GM18508 (cell line): ENCODE results near the gene IL36G.
A peak's percentile ranks its signal among the peaks of the same experiment; 100 is the strongest.
"Not testable (repeated sequence)": the region's sequence is repeated elsewhere in the genome, so short reads cannot be mapped to it uniquely, and the experiment has no call there.

Source experiments
- ATAC-seq: cut with Tn5 transposase; IDR thresholded peaks from one replicate; pipeline ENCODE4 v1.9.1; 2021; ENCODE audit warnings: moderate number of reproducible peaks; ENCODE audit not compliant: insufficient read depth, unreplicated experiment

Gene IL36G

DNA sequence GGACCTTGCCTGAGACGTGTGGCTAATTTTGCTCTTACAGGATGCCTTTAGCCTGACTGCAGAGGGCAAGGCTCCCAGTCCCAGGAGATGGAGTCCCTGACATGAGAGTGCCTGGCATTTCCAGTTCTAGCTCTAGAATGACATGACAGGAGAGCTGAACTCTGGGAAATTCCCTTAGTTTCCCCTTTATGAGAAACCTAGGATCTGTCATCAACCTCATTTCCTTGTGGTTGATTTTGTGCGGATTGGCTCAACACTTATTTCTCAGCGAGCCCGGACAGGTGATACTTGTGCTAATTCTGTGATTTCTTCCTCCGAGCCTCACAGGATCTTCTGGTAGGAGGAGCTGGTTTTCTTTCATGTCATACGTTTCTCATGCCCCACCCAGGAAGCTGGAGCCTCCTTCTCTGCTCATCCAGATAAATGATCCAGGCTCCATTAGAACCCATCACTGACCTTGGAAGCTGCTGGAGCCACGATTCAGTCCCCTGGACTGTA is at the start of gene IL36G:
IL36G (plus strand) TSS at position 448 of the 498 bp plus-strand sequence. CDS start 633 bp downstream, outside the sequence.
- no peak for ATAC-seq

DNA sequence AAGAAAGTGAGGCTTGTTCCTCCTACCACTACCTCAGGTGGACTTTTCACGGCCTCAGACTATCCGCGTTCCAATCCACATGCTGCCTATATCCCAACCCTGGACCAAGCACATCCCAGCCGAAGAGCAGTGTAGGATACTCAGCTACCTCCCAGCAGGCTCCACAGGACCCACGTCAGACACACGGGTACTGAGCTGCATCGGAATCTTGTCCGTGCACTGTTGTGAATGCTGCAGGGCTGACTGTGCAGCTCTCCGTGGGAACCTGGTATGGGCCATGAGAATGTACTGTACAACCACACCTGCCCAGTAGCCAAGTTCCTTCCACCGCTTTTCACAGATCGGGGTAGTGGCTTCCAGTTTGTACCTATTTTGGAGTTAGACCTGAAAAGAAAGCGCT is 44.5 kb upstream of the IL36G start:
- ATAC-seq: no peak

DNA sequence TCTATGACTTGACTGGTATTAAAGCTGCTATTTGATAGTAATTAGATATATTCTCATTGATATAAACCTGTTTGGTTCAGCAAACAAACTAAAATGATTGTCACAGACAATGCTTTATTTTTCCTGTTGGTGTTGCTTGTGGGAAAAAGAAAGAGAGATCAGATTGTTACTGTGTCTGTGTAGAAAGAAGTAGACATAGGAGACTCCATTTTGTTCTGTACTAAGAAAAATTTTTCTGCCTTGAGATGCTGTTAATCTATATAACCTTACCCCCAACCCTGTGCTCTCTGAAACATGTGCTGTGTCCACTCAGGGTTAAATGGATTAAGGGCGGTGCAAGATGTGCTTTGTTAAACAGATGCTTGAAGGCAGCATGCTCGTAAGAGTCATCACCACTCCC is 43.7 kb upstream of the IL36G start:
- ATAC-seq: not testable (repeated sequence)

DNA sequence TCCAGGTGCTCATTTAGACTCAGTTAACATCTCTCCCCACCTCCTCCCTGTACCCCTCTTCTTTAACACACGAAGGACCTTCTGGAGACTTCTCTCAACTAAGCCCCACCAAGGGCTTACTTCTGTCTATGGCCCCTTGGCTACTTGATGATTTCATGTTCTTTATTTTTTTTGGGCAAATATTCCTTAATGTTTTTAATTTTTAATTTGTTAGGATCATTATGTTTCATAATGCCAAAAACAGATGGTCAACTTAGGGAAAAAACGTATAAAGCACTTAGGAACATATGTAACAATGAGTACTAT is 40.9 kb upstream of the IL36G start:
- no peak for ATAC-seq

DNA sequence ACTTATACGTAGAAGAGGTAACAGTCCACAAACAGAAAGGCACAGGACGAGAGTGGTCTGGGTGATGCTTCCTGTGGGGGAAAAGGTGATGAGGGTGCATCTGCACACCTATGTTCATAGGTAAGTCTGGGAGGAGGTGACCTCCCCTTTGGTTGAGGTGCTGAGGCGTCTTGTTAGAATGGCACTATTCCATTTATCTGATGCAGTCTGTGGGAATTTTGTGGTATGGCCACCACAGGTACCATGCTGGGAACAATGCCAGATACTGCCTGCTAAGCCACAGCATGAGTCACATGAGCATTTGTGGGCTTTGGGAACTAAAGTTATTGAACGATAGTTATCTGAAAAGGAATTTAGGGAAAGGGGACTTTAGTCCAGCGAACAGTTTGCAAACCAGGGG is 38.9 kb upstream of the IL36G start:
- no peak for ATAC-seq

DNA sequence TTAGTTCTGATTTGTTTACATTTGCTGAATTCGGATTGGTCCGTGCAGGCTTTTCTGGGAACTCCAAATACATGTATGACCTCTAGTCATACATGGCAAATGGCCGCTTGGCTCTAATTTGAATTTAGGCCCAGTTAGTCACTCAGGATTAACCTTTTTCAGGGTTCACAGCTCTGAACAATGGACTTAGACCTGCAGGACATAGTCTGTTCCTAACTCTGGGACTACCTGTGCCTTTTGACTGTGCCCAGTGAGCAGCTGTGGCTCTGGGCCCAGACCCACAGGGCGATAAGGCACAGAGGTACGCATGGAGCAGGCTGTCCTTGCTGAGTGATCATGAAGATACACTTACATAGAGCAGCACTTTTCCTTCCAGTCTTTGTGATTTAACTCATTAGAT is 38.4 kb upstream of the IL36G start:
- ATAC-seq: no peak

DNA sequence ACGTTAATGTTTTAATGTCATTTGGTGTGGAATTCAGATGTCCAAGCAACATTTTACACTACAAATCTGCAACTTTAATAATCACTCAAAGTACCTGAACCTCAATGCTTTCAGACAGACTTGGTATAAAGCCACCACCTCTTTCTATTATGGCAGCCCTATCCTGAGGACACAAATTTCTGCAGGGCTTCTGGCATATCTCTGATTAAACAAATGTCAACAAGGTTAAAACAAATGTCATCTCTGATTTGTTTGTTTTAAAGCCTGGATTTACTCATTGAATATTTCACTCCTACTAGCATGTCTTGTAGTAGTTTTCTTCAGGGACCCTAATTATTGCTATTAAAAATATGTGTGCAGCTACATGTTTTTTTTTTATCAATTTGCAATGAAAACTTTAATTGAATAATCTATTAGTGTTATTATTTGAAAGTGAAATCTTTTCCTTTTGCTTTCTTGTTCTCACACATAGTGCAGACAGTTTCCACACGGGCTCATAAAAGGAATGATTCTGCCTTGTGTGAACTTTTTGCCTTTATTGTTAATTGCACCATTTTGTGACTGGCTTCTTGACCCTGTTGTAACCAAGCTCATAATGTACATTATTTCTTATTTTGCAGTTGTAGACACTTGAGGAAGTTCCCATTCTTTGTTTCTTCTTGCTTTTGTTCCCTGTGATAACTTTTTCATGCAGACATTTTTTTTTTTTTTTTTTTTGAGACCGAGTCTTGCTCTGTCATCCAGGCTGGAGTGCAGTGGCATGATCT is 36.8 kb upstream of the IL36G start:
- ATAC-seq: no peak

DNA sequence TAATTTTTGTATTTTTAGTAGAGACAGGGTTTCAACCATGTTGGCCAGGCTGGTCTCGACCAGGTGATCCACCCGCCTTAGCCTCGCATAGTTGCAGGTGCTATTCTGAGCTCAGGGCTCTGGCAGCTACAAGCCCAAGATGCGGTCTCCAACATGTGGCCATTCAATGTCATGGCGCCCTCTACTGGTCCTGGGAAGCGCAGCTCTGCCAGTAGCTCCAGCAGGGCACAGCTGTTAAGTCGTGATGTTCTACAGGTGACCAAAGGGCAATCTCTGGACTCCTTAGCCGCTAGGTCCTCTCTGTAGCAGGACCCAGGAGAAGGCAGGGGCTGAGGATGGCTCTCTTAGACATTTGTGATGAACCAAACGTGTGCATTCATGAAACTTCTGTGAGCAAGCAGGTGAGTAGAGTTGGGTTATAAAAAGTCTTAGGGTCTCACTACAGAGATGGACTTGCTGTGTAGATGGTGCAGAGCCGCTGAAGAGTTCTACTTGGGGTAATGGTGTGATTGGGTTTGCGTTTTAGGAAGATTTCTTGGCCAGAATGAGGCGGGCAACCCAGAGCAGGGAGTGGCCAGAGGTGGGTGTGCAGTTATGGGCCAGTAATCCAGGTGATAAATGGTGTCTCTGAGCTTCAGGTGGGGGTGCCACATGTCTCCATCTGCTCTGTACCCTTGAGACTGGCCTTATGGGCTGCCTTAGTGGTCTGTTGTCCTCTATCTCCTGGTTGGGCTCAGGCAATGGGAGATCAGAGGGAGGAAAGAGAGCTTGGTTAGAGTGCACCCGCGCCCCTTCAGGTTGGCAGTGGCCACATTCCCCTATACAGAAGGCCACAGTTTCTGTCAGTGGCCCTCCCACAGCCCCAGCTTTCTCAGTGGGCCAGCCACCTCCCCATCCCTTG is 35.8 kb upstream of the IL36G start:
- ATAC-seq: peak; percentile 81

DNA sequence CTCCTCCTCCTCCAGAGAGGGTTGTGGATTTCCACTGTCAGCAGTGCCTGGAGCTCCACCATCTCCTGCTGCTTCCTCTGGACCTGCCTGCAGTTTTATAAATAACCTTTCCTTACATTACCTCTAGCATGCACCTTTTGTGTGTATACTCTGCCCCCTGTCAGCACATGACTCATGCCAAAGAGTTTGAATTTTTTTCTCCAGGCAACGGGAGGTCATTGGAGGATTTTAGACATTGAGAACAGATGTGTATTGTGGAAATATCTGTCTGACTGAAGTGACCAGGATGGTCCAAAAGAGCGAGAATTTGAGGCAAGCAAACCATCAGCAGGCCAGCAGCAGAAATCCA is 35.2 kb upstream of the IL36G start:
- ATAC-seq: no peak

DNA sequence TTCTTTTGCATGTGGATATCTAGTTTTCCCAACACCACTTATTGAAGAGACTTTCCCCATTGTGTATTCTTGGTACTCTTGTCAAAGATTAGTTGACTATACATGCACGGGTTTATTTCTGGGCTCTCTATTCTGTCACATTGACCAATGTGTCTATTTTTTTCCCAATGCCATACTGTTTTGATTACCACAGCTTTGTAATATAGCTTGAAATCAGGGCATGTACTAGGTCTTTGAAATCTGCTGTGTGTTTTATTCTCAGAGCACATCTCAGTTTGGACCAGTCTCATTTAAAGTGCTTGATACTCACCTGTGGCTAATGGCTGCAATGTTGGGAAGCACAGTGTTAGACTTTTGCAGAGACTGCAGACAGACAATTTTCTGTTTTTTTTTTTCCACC is 32.8 kb upstream of the IL36G start:
- no peak for ATAC-seq

DNA sequence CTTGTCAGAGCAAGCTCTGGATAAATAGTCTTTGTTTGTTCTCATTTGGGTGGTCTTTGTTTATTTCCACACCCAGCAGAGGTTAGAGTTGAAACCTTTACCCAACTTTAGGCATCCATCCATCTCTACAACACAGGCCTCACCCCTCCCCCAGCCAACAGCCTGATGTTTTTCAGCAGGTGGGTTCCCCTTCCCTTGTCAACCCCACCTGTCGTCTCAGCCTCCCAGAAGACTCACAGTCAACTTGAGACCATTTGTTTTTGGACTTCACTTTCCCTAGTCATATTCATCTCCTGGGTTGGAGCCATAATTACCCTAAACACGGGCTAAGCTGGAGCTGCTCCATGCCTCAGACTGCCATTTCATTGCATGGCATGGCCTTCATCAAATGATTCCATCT is 31.7 kb upstream of the IL36G start:
- no peak for ATAC-seq

DNA sequence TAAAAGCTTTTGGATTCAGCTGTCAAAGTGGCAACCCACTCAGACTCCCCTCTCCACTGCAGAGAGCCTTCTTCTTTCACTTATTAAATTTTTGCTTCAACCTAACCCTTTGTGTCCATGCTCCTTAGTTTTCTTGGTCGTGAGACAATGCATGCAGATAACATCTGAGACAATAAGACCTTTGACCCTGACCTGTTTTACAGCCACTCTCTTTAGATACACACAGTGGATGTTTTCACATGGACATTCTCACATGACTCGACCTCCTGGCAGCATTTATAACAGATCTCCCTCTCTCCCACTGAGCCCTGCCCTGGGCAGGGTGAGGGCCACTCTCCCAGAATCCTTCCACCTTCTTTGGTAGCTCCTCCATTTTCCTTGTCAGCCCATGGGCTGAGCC is 30.4 kb upstream of the IL36G start:
- ATAC-seq: no peak

DNA sequence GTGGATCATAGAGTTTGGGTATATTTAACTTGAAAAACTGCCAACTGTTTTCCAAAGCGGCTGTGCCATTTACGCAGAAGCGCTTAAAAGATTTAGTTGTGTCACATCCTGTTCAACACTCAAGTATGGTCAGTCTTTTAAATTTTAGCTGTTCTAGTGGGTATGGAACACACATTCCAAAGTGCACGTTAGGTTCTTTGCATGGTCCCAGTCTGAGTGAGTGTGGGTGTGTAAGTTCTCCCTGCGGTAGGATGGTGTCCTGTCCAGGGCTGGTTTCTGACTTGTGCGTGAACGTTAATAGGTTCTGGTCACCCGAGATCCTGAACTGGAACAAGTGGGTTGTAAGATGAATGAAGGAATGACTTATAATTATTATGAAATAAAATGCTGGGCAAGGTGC is 28.4 kb upstream of the IL36G start:
- no peak for ATAC-seq

DNA sequence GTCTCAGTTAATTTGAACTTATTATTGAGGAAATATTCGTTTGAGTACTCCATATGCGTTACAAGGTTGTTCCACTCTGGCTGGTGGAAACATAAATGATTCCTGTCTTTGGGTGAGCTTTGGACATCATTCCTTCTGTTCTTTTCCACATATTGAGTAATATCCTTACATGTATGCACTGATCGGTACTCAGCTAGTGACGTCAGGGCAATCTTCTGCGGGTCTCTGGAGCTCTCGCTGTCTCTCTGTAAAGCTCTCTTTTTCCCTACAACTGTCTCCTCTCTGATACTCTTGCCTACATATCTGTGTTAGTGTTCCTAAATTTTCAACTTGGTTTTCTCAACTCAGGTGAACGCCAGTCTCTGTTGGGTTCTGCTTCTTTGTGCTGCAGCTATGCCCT is 23.4 kb upstream of the IL36G start:
- ATAC-seq: no peak

DNA sequence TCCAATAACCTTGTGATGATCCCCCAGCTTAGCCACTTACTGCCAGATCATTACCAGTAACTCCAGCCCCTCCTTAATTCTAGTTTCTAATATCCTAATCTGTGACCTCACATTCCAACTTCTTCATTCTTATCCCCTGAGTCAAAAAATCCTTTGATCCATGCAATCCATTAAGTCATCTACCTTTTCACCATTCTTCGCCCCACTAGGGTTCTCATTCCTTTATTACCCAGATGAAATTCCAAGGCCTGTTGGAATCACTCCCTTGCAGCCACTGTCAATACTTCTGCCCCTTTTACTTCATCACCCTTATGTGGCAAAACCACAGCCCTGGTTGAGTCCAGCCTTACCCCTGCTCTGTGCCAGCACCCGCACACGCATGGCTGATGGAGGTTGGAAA is 20.3 kb upstream of the IL36G start:
- ATAC-seq: no peak

DNA sequence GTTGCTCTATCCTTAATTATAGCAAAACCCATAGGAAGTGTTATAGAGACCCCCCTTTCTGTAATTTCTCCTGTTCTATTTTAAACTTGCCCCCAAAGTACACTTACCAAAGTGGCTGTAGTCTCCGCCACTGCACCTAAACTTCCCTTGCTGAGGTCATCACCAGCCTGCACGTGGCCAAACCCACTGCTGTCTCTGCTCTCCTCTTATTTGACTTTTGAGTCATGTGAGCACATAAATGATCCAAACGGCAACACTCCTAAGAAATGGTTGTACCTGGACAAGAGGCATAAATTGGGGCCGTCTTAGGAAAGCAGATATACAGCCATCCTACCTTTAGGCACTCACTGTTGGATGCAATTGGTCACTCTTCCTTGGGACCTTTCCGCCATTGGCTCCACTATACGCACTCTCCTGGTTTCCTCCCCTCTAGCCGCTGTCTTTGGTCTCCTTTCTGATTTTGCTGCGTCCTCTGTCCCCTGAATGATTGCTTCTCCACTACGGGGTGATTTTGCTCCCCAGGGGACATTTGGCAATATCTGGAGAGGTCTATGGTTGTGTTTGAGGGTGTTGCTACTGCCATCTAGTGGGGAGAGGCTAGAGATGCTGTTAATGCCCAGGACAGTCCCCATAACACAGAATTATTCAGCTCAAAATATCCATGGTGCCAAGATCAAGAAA is 19.2 kb upstream of the IL36G start:
- no peak for ATAC-seq

DNA sequence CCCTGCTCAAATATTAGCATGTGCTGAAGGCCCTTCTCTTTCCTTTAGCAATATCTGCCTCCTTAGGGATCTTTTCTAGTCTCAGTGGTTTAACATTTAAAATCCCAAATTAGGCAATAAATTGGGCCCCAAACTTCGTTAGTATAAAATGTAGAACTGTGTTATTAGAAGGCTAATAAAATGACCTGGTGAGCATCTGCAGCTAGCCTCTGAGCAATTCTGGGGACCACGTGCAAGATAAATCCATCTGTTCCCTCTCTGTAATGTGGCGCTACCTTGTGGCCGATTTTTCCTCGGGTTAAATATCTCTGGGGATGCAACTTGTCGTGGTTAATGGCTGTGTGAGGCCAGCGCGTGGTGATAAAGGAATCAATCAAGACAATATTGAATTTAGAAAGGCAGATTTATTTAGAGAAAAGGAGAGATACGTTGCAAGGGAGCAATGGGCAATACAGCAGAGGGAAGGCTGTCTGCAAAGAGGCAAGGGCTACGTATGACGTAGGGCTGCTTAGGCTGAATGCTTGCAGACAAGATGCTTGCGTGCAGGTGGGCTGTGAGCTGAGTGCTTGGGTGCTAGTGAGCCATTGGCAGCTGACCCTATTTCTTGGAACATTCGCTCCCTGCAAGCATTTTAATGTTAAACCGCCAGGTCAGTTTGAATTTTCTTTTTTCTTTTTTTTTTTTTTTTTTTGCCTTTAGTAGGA is 18.5 kb upstream of the IL36G start:
- no peak for ATAC-seq

DNA sequence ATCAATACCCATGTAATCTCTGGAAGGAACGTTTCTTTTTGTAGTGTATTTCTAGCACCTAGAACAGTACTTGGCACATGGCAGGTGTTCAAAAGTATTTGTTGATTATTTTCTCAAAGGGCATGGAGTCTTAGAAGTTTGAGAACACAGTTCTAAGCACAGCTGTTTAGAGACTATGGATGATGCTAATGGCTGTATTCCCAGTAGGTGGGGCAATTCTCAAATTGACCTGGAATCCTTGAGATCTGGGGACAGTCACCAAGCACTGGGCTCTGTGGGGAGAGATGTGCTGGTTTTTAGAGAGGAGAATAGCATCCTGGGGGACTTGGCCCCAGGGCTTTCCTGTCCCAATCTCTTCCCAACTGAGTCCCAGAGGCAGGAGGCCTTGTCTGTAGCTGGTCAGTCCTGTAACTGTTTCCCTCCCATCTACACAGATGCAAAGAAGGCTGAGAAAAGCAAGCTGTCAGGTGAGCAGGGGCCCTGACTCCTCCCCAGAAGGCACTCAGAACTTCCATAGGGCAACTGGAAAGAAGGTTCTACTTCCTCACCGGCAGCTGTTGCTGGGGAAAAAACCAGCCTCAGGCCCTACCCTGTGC is 17.5 kb upstream of the IL36G start:
- ATAC-seq: no peak

DNA sequence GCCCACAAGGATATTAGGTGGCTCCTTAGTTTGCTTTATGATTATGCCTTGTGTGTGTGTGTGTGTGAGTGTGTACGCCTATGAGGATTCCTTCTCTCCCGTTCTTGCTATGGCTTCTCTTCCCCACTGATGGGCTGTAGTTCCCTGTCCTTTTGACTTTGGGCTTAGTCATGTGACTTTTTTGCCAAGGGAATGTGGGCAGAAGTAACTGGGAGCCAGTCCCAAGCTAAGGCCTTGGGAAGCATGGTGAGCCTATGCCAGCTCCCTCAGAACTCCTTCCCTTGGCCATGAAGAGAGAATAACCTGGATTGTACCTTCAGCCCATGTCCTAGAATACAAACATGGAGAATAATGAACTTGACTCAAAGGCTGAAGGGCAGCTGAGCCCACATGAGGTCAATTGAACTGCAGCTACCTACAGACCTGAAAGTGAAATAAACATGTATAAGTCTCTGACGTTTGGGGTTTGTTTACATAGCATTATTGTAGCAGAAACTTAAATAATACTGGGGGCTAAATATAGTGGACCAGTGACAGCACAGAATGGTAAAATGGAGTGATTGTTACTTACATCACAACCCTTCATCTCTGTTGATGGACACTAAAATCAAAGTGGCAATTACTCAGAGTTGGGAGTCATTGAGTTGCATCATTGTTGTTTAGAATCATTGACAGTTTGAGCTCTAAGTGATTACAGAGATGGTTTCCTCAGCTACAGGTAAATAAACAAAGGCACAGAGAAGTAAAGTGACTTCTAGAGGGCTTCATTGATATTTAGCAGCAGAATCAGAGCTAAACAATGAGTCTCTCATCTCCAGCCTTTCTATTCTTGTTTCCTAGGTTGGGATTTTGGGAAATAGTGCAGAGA is 15.3 kb upstream of the IL36G start:
- no peak for ATAC-seq
